Measurements from ENCODE around the gene GIPC2. TPM values are rescaled to one million over a fixed set of nuclear protein-coding genes. Genes with fewer than 3 reads are reported as not detected.
A peak's percentile ranks its signal among the peaks of the same experiment; 100 is the strongest.

Gene GIPC2
- total RNA-seq, 6 donors from 2014 or later, result 0.33 to 4.1 (median 1.8) TPM

DNA sequence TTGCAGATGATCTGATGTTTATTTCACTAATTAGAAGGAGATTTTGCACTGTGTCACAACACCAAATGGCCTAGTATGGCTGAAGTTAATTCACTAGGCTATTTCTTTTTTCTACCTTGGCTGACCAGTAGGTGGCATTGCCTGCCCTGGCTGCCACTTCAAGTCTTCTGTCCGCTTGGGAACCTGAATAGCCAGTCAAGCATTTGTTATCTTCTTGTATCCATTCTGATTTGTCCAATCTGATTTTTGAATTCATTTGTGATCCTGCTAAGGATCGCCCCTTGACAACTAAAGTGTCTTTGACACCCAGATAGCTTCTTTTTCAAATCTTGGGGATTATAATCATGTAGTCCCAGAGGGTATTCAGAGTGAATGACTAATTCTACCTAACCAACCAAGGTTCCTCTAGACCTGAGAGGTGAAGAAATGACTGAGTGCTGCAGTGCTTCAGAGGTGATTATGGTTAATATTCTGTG, 99.4 kb downstream of the GIPC2 start:
- DNase-seq (peak in 1 of 2 donors; percentile 63), ATAC-seq (ENCODE audit: low FRiP score in 2 of 2) (peak; percentile 75 to 88)
- Histone ChIP-seq H3K4me1 (peaks cover 0 to 3% (median 0%) of the 10 kb centered on the region in 4 donors), H3K27me3 (no peaks in the 10 kb centered on the region), H3K27ac (no peak overlapping the region), H3K36me3 (no peaks in the 10 kb centered on the region), H3K4me3 (no peak overlapping the region), H3K9me3 (no peaks in the 10 kb centered on the region)
- WGBS, 2 donors, result 8 to 19% methylated on average over 2 of the region's 2 CpGs
- no peak for TF ChIP-seq POLR2AphosphoS5 (IDR thresholded peaks at IDR 0.05)
- TF ChIP-seq, protein P1, sequence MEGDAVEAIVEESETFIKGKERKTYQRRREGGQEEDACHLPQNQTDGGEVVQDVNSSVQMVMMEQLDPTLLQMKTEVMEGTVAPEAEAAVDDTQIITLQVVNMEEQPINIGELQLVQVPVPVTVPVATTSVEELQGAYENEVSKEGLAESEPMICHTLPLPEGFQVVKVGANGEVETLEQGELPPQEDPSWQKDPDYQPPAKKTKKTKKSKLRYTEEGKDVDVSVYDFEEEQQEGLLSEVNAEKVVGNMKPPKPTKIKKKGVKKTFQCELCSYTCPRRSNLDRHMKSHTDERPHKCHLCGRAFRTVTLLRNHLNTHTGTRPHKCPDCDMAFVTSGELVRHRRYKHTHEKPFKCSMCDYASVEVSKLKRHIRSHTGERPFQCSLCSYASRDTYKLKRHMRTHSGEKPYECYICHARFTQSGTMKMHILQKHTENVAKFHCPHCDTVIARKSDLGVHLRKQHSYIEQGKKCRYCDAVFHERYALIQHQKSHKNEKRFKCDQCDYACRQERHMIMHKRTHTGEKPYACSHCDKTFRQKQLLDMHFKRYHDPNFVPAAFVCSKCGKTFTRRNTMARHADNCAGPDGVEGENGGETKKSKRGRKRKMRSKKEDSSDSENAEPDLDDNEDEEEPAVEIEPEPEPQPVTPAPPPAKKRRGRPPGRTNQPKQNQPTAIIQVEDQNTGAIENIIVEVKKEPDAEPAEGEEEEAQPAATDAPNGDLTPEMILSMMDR (IDR thresholded peaks at IDR 0.05), result peak; percentile 59 to 79 (median 70)
- TF ChIP-seq EP300 (IDR thresholded peaks at IDR 0.05), result no peak
- TF ChIP-seq POLR2A (IDR thresholded peaks at IDR 0.05), result no peak

DNA sequence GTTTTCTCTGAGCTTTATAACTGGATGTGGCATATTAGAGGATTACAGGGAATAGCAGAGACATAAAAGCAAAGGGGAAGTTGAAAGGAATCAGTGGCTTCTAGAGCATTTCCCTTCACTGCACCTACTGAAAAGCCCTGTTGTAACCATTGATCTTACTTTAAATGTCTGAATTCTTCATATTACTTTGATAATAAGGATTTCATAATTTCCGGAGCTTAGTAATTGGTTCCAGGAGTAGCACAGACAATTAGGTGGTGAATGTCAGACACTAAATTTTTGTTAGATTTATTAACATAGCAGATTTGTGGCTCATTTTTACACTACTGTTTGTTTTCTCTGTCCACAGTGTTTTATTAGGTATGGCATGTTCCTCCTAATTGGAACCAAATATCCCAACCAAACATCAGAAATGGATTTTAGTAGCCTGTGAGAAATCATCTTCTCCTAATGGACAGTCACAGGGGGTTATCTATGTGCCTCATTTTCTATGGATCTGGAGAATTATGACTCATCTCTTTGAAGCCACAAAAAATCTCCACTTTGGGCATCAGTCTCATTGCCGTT, 100.5 kb downstream of the GIPC2 start:
- Histone ChIP-seq H3K27me3 (no peaks in the 10 kb centered on the region), H3K4me1 (peaks cover 0 to 3% (median 0%) of the 10 kb centered on the region in 4 donors), H3K4me3 (no peak overlapping the region), H3K27ac (no peak overlapping the region), H3K9me3 (no peaks in the 10 kb centered on the region), H3K36me3 (no peaks in the 10 kb centered on the region)
- no peak for DNase-seq
- TF ChIP-seq, protein P1 (IDR thresholded peaks at IDR 0.05), result no peak
- TF ChIP-seq EP300 (IDR thresholded peaks at IDR 0.05) (no peak), POLR2AphosphoS5 (IDR thresholded peaks at IDR 0.05) (no peak)
- WGBS, 2 donors, result 49 to 75% methylated on average over 2 of the region's 2 CpGs
- no peak for ATAC-seq (ENCODE audit: low FRiP score in 2 of 2)

DNA sequence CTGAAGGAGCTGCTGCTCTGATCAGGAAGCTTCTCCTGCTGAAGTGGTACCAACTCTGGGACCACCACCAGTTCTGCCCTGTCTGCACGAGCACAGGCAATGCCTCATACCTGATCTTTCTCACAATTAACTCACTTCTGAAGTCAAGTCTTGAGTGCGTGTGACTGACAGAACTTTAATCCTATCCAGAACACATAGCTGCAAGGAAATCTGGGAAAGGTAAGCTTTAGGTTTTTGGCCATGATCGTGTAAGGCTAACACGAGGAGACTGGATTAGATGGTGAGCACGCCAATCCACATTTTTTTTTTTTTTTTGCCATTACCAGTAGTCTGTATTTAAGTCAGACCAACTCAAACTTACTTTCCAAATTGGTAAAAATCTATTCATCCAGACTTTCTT, 101.3 kb downstream of the GIPC2 start:
- H3K4me1 ChIP-seq, result peaks cover 0 to 3% (median 0%) of the 10 kb centered on the region in 4 donors
- no peak overlapping the region for H3K4me3 ChIP-seq
- no peak overlapping the region for H3K27ac ChIP-seq
- H3K36me3 ChIP-seq, result no peaks in the 10 kb centered on the region
- DNase-seq (no peak), ATAC-seq (ENCODE audit: low FRiP score in 2 of 2) (no peak)
- H3K27me3 ChIP-seq, result no peaks in the 10 kb centered on the region
- TF ChIP-seq POLR2A (IDR thresholded peaks at IDR 0.05) (no peak), POLR2AphosphoS5 (IDR thresholded peaks at IDR 0.05) (no peak), EP300 (IDR thresholded peaks at IDR 0.05) (no peak)
- TF ChIP-seq, protein P1 (IDR thresholded peaks at IDR 0.05), result no peak
- WGBS, 2 donors, result 90 to 91% methylated on average over 5 of the region's 5 CpGs
- no peaks in the 10 kb centered on the region for H3K9me3 ChIP-seq

DNA sequence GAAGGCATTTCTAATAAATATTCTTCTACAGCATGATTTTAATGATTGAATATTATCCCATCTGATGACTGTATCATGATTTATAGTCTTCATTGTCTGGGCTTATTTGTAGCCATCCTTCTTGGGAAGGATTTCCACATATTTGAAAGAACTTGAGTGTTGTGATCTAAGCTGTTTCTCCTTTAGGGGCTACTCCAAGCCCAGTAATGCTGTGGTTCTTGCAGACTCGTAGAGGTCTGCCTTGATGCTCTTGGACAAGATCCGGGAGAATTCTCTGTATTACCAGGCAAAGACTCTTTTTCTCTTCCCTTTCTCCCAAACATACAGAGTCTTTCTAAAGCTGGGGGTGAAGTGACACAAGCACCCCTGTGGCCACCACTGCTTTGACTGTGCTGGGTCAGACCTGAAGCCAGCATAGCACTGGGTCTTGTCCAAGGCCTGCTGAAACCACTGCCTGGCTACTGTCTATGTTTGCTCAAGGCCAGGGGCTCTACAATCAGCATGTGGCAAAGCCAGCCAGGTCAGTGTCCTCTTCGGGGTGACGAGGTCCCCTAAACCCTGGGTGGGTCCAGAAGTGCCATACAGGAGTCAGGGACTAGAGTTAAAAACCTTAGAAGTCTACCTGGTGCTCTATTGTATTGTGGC, 107.4 kb downstream of the GIPC2 start:
- DNase-seq, result no peak
- Histone ChIP-seq H3K27ac (no peak overlapping the region), H3K4me3 (no peak overlapping the region), H3K9me3 (no peaks in the 10 kb centered on the region), H3K27me3 (no peaks in the 10 kb centered on the region), H3K36me3 (no peaks in the 10 kb centered on the region), H3K4me1 (no peaks in the 10 kb centered on the region)
- ATAC-seq (ENCODE audit: low FRiP score in 2 of 2), result no peak
- WGBS, 2 donors, result 59 to 93% methylated on average over 2 to 4 of the region's 4 CpGs
- TF ChIP-seq, protein P1 (IDR thresholded peaks at IDR 0.05), result no peak
- TF ChIP-seq POLR2AphosphoS5 (IDR thresholded peaks at IDR 0.05) (no peak), EP300 (IDR thresholded peaks at IDR 0.05) (no peak), POLR2A (IDR thresholded peaks at IDR 0.05) (no peak)
